HL-60 (cell line): ENCODE data around the gene PDE6C.

Source experiments
- DNase-seq, 2 experiments: peaks; one replicate each; pipeline ENCODE4 v3.0.0-alpha.2; 2010 to 2020; ENCODE audit warnings: low read depth in 1 of 2, low spot score in 1 of 2
- H3K27ac ChIP-seq: fragments of 250-450 bp; sonication (Bioruptor Pico); replicated peaks from 2 replicates; pipeline ENCODE4 v1.5.1; 2020; ENCODE audit warnings: mild to moderate bottlenecking, moderate library complexity
- H3K27me3 ChIP-seq: fragments of 250-450 bp; sonication (Bioruptor Pico); 2 replicates; pipeline ENCODE4 v1.5.1; 2021; ENCODE audit warnings: mild to moderate bottlenecking, moderate library complexity; ENCODE audit not compliant: insufficient read depth, poor library complexity, severe bottlenecking
- H3K4me3 ChIP-seq: replicated peaks from 2 replicates; pipeline ENCODE4 v1.5.1; 2011; ENCODE audit warnings: mild to moderate bottlenecking, control low read depth, low read length; ENCODE audit not compliant: insufficient read depth
- GABPA ChIP-seq: IDR thresholded peaks from 2 replicates; pipeline ENCODE4 v1.6.1; 2012; ENCODE audit warnings: low read depth
- POLR2AphosphoS5 ChIP-seq: IDR thresholded peaks from 2 replicates; pipeline ENCODE4 v1.6.1; 2012; ENCODE audit warnings: low read depth
- SPI1 ChIP-seq: IDR thresholded peaks from 2 replicates; pipeline ENCODE4 v1.6.1; 2012; ENCODE audit warnings: low read depth, mild to moderate bottlenecking, borderline replicate concordance
- TF ChIP-seq, protein P1 (sequence below): IDR thresholded peaks from 2 replicates; pipeline ENCODE4 v1.6.1; 2012; ENCODE audit warnings: low read depth; ENCODE audit not compliant: insufficient replicate concordance
- TF ChIP-seq, protein P2 (sequence below): IDR thresholded peaks from one replicate; pipeline ENCODE4 v1.5.1; 2011; ENCODE audit warnings: low read length, control low read depth, inconsistent platforms; ENCODE audit not compliant: insufficient read depth

The PDE6C gene

DNA sequence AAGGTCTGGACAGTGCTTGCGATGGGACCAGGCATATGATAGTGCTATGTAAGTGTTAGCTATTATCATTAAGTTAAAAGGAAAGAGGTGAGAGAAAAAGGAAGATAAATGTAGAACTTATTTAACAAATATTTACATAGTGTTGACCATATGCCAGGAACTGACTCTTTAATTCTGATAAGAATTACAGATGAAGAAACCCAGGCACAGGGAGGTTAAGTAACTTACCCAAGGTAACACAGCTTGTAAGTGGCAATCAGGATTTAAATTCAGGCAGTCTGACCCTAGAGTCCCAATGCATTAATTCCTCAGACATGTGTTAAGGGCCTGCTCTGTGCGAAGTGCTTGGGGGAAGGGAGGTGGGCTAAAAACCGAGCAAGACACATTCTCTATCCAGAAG lies 34.8 kb upstream of the PDE6C start:
- Histone ChIP-seq H3K27ac (no peak overlapping the region), H3K27me3 (no peaks in the 10 kb centered on the region), H3K4me3 (no peak overlapping the region)
- TF ChIP-seq, protein P1, sequence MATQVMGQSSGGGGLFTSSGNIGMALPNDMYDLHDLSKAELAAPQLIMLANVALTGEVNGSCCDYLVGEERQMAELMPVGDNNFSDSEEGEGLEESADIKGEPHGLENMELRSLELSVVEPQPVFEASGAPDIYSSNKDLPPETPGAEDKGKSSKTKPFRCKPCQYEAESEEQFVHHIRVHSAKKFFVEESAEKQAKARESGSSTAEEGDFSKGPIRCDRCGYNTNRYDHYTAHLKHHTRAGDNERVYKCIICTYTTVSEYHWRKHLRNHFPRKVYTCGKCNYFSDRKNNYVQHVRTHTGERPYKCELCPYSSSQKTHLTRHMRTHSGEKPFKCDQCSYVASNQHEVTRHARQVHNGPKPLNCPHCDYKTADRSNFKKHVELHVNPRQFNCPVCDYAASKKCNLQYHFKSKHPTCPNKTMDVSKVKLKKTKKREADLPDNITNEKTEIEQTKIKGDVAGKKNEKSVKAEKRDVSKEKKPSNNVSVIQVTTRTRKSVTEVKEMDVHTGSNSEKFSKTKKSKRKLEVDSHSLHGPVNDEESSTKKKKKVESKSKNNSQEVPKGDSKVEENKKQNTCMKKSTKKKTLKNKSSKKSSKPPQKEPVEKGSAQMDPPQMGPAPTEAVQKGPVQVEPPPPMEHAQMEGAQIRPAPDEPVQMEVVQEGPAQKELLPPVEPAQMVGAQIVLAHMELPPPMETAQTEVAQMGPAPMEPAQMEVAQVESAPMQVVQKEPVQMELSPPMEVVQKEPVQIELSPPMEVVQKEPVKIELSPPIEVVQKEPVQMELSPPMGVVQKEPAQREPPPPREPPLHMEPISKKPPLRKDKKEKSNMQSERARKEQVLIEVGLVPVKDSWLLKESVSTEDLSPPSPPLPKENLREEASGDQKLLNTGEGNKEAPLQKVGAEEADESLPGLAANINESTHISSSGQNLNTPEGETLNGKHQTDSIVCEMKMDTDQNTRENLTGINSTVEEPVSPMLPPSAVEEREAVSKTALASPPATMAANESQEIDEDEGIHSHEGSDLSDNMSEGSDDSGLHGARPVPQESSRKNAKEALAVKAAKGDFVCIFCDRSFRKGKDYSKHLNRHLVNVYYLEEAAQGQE: no peak
- TF ChIP-seq GABPA (no peak), SPI1 (no peak), POLR2AphosphoS5 (no peak)
- TF ChIP-seq, protein P2, sequence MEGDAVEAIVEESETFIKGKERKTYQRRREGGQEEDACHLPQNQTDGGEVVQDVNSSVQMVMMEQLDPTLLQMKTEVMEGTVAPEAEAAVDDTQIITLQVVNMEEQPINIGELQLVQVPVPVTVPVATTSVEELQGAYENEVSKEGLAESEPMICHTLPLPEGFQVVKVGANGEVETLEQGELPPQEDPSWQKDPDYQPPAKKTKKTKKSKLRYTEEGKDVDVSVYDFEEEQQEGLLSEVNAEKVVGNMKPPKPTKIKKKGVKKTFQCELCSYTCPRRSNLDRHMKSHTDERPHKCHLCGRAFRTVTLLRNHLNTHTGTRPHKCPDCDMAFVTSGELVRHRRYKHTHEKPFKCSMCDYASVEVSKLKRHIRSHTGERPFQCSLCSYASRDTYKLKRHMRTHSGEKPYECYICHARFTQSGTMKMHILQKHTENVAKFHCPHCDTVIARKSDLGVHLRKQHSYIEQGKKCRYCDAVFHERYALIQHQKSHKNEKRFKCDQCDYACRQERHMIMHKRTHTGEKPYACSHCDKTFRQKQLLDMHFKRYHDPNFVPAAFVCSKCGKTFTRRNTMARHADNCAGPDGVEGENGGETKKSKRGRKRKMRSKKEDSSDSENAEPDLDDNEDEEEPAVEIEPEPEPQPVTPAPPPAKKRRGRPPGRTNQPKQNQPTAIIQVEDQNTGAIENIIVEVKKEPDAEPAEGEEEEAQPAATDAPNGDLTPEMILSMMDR: no peak
- DNase-seq: no peak

DNA sequence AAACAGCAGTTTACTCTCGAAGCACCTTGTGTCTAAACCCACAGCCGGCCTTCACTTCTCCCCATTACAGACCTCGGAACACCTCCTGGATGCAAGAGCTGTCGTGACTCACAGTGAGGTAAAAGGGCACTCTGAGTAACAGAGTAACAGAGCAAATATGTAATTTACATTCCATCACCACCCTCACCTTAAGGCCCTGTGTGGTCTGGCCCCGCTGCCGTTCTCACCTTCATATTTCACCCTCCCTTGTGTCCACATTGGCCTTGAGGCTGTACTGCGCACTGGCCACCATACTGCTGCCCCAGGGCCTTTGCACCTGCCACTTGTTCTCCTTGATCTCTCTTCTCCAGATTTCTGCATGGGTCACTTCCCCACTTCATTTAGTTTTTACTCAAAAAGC lies 33.2 kb upstream of the PDE6C start:
- Histone ChIP-seq H3K27ac (no peak overlapping the region), H3K4me3 (no peak overlapping the region), H3K27me3 (no peaks in the 10 kb centered on the region)
- TF ChIP-seq GABPA: no peak
- TF ChIP-seq, protein P2: no peak
- TF ChIP-seq SPI1: no peak
- no peak for TF ChIP-seq POLR2AphosphoS5
- TF ChIP-seq, protein P1: no peak
- no peak for DNase-seq

DNA sequence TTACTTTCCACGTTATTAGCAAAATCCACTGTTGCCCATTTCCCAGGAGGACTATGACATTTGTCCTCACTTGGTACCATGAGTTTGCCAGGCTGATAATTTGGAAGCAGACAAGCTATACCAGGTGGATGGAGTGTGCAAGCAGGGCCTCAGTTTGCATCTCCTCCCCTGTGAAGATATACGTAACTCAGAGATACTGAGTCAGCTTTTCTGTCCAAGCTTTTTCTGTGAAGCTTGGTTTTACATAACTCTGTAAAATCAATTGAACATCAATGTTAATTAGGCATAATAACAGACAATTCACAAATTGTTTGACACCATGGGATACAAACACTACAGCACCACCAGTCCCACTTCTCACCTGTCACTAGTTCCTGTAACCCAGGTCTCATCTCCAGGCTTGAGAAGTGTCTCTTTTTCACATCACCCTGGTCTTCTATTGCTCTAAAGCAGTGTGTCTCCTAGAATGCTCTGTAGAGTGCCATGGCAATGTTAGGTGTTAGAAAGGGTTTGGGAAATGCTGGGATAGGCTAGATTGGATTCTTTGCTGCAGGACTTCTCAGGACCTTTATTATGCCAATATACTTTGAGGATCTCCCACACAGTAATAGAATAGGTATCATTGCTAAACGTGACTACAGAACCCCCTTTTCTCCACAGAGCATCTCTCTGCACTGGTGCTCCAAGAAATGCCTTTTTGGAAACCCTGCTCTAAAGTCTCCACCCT lies 32.2 kb upstream of the PDE6C start:
- TF ChIP-seq GABPA (no peak), SPI1 (no peak), POLR2AphosphoS5 (no peak)
- TF ChIP-seq, protein P2: no peak
- TF ChIP-seq, protein P1: no peak
- Histone ChIP-seq H3K27ac (no peak overlapping the region), H3K4me3 (no peak overlapping the region)

More for the DNA sequence above, 32.2 kb upstream of the PDE6C start:
- H3K27me3 ChIP-seq: no peaks in the 10 kb centered on the region
- DNase-seq: no peak
